Measurements from ENCODE around the gene ADARB2. TPM values are rescaled to one million over a fixed set of nuclear protein-coding genes. Genes with fewer than 3 reads are reported as not detected.

ADARB2 gene
- total RNA-seq, 1 donor from 2014 or later, result 0.19 TPM

- DNase-seq (ENCODE audit: low read depth), result no peak
Observed at GRCh38 chr10:1185911-1186682, 551.2 kb downstream of the ADARB2 start.

DNA sequence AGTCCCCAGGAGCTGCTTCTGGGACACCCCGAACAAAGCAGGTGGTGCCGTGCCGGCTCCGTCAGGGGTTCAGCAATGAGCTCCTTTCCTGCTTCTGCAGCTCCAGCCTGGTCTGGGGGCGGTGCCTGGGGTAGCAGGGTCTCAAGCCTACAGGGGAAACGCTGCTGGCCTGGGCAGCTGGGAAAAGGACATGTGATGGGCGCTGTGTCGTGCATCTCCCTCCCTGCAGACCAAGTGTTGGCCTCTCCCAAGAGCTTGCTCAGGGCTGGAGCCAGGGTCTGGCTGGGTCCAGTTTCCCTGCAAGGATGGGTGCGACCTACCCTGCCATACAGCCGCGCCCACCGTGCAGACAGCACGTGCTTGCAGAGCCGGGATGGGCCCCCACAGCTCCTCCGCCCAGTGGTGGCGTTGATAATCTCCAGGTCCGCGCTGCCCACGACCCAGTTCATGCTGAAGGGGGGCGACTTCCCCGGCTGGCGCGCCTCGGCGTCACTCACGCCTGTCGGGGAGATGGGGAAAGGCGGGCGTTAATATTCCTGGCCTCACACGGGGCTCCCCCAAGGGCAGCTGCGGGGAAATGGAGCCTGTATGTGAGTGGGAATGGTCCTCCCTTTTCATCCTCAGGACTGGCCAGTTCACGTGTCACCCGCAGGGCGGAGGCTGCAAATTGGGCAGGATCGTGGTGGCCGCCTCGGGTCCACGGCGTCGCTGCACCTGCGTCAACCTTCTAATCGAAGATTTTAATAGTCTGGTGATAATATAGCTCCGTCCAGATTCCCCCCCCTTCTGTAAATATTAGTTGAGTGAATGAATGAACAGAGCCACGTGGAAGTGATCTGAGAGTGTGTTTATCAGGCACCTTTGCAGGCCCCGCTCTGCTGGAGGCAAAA lies 552.5 kb downstream of the ADARB2 start:
- no peak for DNase-seq (ENCODE audit: low read depth)

GRCh38 chr10:1183701-1184100 lies 553.6 kb downstream of the ADARB2 start:
- DNase-seq (ENCODE audit: low read depth), result no peak

- no peak for DNase-seq (ENCODE audit: low read depth)
Observed at GRCh38 chr10:1183033-1183396, 554.3 kb downstream of the ADARB2 start.

- no peak for DNase-seq (ENCODE audit: low read depth)
Observed at GRCh38 chr10:1182280-1183032, 554.9 kb downstream of the ADARB2 start.

- DNase-seq (ENCODE audit: low read depth), result no peak
Observed at GRCh38 chr10:1180836-1181235, 556.5 kb downstream of the ADARB2 start.

DNA sequence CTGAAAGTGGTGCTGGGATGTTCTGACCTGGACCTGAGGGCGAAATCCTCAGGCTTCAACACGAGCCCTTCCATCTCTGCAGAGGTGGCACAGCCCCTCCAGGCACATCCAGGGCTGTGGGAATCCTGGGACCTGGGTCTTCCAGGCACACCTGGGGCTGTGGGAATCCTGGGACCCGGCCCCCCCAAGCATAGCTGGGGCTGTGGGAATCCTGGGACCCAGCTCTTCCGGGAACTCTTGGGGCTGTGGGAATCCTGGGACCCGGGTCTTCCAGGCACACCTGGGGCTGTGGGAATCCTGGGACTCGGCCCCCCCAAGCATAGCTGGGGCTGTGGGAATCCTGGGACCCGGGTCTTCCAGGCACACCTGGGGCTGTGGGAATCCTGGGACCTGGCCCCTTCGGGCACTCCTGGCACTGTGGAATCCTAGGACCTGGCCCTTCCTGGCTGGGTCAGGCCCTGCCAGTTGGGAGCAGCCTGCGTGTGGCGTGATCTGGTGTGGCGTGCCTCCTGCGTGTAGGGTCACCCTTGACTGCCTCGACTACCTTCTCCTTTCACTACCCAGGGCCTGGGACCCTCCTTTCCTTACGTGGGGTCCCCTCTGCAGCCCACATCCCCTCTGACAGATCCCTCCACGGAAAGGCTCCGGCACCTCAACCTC lies 557.1 kb downstream of the ADARB2 start:
- DNase-seq (ENCODE audit: low read depth), result no peak

- DNase-seq (ENCODE audit: low read depth), result no peak
Observed at GRCh38 chr10:1179346-1180070, 557.8 kb downstream of the ADARB2 start.

DNA sequence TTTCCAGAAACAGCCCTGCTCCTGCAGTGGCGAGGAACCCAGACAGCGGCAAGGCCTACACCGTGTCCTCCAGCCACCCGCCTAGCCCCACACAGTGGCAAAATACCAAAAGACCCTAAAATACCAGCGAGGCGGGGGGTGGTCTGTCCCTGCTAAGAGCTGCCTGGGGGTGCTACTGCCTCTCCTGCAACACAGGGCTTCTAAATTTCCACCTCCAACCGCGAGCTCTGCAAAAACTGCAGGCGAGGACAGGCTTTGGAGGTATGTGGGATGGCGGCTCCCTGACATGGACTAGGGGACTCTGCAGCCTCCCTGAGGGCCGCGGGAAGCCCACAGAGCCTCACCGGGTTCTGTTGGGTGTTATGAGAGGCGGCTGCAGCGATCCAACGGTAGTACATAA lies 558.8 kb downstream of the ADARB2 start:
- DNase-seq (ENCODE audit: low read depth), result no peak

DNA sequence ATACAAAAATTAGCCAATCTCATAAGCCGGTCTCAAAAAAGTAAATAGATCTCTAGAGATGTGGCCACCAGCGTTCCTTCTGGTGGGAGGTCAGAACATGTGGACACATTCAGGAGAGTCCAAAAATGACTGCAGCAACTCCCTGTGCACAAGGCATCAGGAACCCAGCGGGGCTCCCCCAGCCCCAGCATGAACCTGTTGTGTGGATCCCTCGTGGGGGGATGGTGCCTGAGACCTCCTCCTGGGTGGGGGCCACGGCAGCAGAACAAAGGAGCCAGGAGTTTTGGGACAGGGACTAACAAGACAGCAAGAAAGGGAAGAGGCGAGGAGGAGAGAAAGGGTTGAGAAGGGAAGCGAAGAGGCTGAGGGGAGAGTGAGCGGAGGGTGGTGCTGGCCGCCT lies 559.4 kb downstream of the ADARB2 start:
- DNase-seq (ENCODE audit: low read depth), result no peak

GRCh38 chr10:1175956-1176565 lies 561.3 kb downstream of the ADARB2 start:
- DNase-seq (ENCODE audit: low read depth), result no peak

- DNase-seq (ENCODE audit: low read depth), result no peak
Observed at GRCh38 chr10:1174022-1174421, 563.3 kb downstream of the ADARB2 start.

GRCh38 chr10:1173091-1173490 lies 564.2 kb downstream of the ADARB2 start:
- DNase-seq (ENCODE audit: low read depth), result no peak

- no peak for DNase-seq (ENCODE audit: low read depth)
Observed at GRCh38 chr10:1172256-1172984, 564.9 kb downstream of the ADARB2 start.

GRCh38 chr10:1171586-1171985 lies 565.7 kb downstream of the ADARB2 start:
- DNase-seq (ENCODE audit: low read depth), result no peak

- DNase-seq (ENCODE audit: low read depth), result no peak
Observed at GRCh38 chr10:1171182-1171581, 566.1 kb downstream of the ADARB2 start.

DNA sequence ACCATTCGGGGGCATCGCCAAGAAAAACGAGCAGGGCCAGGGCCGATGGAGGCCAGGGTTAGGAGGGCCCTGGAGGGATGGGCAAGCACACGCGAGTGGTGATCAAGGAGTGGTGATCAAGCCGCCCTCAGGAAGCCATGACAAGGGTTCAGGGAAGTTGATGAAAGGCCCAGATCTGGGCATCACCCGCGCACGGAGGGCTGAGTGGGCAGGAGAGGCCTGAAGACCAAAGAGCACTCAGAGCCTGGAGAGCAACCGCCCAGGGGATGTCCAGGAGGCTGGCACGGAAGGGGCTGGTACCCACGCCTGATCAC lies 566.5 kb downstream of the ADARB2 start:
- DNase-seq (ENCODE audit: low read depth), result no peak

- DNase-seq (ENCODE audit: low read depth), result no peak
Observed at GRCh38 chr10:1169981-1170866, 567.1 kb downstream of the ADARB2 start.

Measured in myocyte (in vitro differentiated cells).